HEK293T (cell line): ENCODE measurements around the gene PLK3.
"Not testable (repeated sequence)": the region's sequence is repeated elsewhere in the genome, so short reads cannot be mapped to it uniquely, and the experiment has no call there.

Experiments
- CTCF ChIA-PET: fragments of 350-600 bp; formaldehyde crosslinking; extraction: SDS; loops from one replicate; lab custom pipeline; 2021; ENCODE audit warnings: antibody characterized with exemption, inconsistent platforms; lab: Yijun Ruan, JAX
- POLR2A ChIA-PET: fragments of 350-600 bp; formaldehyde crosslinking; extraction: SDS; loops from one replicate; lab custom pipeline; 2020; ENCODE audit warnings: antibody characterized with exemption, inconsistent platforms; lab: Yijun Ruan, JAX
- DNase-seq: peaks from one replicate; pipeline ENCODE4 v3.0.0; 2012; ENCODE audit warnings: mixed read lengths; ENCODE audit errors: extremely low spot score
- ARNT ChIP-seq: fragments of 450-650 bp; IDR thresholded peaks from 2 replicates; pipeline ENCODE4 v1.6.1; 2017; ENCODE audit warnings: mild to moderate bottlenecking
- BHLHE40 ChIP-seq: fragments of 450-650 bp; IDR thresholded peaks from 2 replicates; pipeline ENCODE4 v1.6.1; 2016; ENCODE audit warnings: mild to moderate bottlenecking, moderate library complexity, borderline replicate concordance
- CTBP1 ChIP-seq: fragments of 450-650 bp; IDR thresholded peaks from 2 replicates; pipeline ENCODE4 v1.6.1; 2016; ENCODE audit warnings: borderline replicate concordance
- ELF4 ChIP-seq: fragments of 450-650 bp; IDR thresholded peaks from 2 replicates; pipeline ENCODE4 v1.6.1; 2017; ENCODE audit warnings: antibody characterized with exemption
- FOXA1 ChIP-seq: fragments of 450-650 bp; IDR thresholded peaks from 2 replicates; pipeline ENCODE4 v1.6.1; 2016; ENCODE audit warnings: mild to moderate bottlenecking
- FOXK2 ChIP-seq: fragments of 450-650 bp; IDR thresholded peaks from 2 replicates; pipeline ENCODE4 v1.6.1; 2016; ENCODE audit warnings: mild to moderate bottlenecking
- FOXM1 ChIP-seq: fragments of 450-650 bp; IDR thresholded peaks from 2 replicates; pipeline ENCODE4 v1.6.1; 2017; ENCODE audit warnings: mild to moderate bottlenecking, borderline replicate concordance
- HDGF ChIP-seq: fragments of 450-650 bp; IDR thresholded peaks from 2 replicates; pipeline ENCODE4 v1.6.1; 2017; ENCODE audit warnings: antibody characterized with exemption, borderline replicate concordance
- L3MBTL2 ChIP-seq: fragments of 450-650 bp; conservative IDR thresholded peaks from 2 replicates; pipeline ENCODE4 v1.6.1; 2016; ENCODE audit warnings: mild to moderate bottlenecking
- LEF1 ChIP-seq: fragments of 450-650 bp; IDR thresholded peaks from 2 replicates; pipeline ENCODE4 v1.6.1; 2017; ENCODE audit warnings: mild to moderate bottlenecking, borderline replicate concordance
- NFRKB ChIP-seq: fragments of 450-650 bp; IDR thresholded peaks from 2 replicates; pipeline ENCODE4 v1.6.1; 2016; ENCODE audit warnings: mild to moderate bottlenecking, moderate library complexity
- SP1 ChIP-seq: fragments of 450-650 bp; IDR thresholded peaks from 2 replicates; pipeline ENCODE4 v1.6.1; 2017
- SUZ12 ChIP-seq: fragments of 450-650 bp; IDR thresholded peaks from 2 replicates; pipeline ENCODE4 v1.6.1; 2016; ENCODE audit warnings: mild to moderate bottlenecking
- TARDBP ChIP-seq: fragments of 450-650 bp; IDR thresholded peaks from 2 replicates; pipeline ENCODE4 v1.6.1; 2016
- ZNF384 ChIP-seq: fragments of 450-650 bp; IDR thresholded peaks from 2 replicates; pipeline ENCODE4 v1.6.1; 2016
- TF ChIP-seq, protein P1 (sequence below): fragments of 450-650 bp; IDR thresholded peaks from 2 replicates; pipeline ENCODE4 v1.6.1; 2016

Gene PLK3

DNA sequence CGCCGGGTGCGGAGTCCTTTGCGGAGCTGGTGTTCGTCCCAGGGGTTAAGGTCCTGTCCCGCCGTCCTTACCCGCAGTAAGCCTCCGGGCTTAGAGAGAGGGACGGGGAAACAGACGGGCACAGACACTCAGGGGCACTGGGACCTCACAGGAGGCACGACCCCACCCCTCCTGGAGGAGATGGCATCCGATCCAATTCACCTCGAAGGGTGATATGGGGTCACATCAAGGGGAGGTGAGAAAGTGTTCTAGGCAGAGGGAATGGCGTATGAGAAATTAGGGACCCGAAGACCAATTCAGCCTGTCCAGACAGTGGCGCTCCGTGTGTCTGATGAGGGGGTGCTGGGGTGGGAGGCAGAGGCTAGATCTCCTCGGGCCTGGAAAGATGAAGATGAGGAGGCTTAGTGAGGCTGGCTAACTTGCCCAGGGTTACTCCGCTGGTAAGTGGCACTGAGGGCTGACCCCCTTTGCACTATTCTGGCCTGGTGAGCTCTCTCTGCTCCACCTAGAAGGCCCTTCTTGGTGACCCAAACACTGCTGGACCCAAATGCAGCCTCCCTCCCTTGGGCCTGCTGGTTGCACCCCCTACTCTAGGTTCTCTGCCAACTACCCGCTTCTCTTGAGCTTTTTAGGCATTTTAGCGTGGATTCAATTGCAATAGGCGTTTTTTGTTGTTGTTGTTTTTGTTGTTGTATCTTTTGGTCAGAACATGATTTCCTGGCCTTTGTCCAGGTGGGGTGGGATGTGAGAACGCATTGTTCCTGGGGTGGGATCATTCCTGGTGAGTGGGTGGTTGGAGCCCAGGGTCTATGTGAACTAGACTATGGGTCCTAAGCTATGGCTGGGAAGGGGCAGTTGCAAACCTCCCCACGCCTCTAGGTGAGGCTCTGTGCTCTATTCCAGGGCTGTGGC is 20.4 kb downstream of the PLK3 start:
- TF ChIP-seq BHLHE40 = no peak
- TF ChIP-seq SUZ12 = no peak
- TF ChIP-seq LEF1 = no peak
- no peak for TF ChIP-seq TARDBP
- TF ChIP-seq FOXA1 = no peak
- TF ChIP-seq L3MBTL2 = no peak
- TF ChIP-seq, protein P1, sequence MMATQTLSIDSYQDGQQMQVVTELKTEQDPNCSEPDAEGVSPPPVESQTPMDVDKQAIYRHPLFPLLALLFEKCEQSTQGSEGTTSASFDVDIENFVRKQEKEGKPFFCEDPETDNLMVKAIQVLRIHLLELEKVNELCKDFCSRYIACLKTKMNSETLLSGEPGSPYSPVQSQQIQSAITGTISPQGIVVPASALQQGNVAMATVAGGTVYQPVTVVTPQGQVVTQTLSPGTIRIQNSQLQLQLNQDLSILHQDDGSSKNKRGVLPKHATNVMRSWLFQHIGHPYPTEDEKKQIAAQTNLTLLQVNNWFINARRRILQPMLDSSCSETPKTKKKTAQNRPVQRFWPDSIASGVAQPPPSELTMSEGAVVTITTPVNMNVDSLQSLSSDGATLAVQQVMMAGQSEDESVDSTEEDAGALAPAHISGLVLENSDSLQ = no peak
- TF ChIP-seq FOXM1 = no peak
- TF ChIP-seq FOXK2 = no peak
- TF ChIP-seq ZNF384 = no peak
- TF ChIP-seq SP1 = no peak
- TF ChIP-seq HDGF = no peak
- TF ChIP-seq ARNT = no peak
- no peak for TF ChIP-seq NFRKB
- no peak for TF ChIP-seq ELF4
- no peak for TF ChIP-seq CTBP1
- ChIA-PET CTCF (interaction anchor here (0.7 to 1.4 kb wide), 5 partner anchors 9 to 27 kb away, joined by 3 to 8 read pairs (median 4); partner anchors contain the start of gene PLK3), POLR2A (interaction anchor here (1.0 to 6.8 kb wide), 10 partner anchors 10 to 520 kb away, joined by 3 to 137 read pairs (median 9); partner anchors contain the start of genes BTBD19, DYNLT4, EIF2B3 and MUTYH)
- DNase-seq = no peak

DNA sequence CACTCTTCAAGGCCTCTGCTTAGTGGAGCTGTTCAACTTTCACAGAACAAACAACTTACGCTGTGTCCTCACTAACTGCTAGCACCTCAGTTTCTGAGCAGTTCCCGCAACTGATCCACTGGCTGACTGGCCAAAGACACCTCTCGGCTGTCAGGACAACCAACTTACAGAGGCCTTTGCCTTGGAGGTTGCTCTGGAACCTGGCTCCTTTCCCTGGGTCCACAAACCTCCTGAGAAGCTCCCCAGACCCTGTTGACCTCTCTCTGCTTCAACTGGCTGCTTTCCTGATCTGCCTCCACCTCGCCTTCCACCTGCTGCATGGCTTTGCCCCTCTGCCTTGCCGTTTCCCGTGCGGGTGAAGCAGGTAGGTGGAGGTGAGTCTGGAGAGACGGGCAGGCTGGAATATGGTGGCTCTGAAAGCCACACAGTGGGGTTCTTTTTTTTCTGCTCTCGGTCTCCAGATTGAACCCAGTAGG is 21.1 kb downstream of the PLK3 start:
- CTCF ChIA-PET = interaction anchor here (0.6 to 0.9 kb wide), 4 partner anchors 9 to 526 kb away, joined by 3 to 4 read pairs (median 3); no protein-coding TSS in a partner anchor
- no peak for DNase-seq
- TF ChIP-seq, protein P1 = no peak
- no peak for TF ChIP-seq ZNF384
- TF ChIP-seq ELF4 = no peak
- TF ChIP-seq TARDBP = no peak
- no peak for TF ChIP-seq LEF1
- POLR2A ChIA-PET = interaction anchor here (0.8 to 6.8 kb wide), 10 partner anchors 10 to 482 kb away, joined by 3 to 137 read pairs (median 7); partner anchors contain the start of genes BTBD19, DYNLT4, PLK3 and PTCH2

DNA sequence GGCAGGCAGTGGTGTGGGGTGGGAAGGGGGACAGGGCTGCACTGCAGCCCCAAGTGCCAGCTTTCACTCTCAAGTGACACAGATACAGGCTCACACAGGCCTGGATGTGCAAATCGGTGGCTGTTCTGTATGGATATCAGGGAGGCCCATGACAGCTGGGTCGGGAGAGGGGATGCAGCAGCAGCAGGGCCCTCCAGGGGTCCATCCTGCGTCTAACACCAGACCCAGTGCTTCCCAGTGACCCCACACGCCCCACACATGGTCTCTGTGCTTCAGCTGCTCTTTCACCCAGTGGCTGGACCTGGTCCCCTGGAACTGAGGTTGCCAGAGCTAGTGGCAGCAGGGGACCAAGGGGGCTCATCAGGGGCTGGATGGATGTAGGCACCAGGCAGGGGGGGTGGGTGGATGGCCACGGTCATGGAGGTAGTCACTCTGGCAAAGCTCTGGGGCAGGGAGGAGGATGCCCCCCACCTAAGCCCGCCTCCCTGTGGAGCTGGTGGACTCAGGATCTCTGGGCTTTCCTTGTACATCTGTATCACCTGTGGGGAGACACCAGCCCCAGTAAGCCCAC is 22.0 kb downstream of the PLK3 start:
- CTCF ChIA-PET = interaction anchor here (0.6 to 1.3 kb wide), 3 partner anchors 20 to 525 kb away, joined by 3 read pairs; partner anchors contain the start of gene UROD
- no peak for DNase-seq
- TF ChIP-seq ARNT (no peak), TARDBP (no peak), L3MBTL2 (no peak)
- POLR2A ChIA-PET = interaction anchor here (0.8 to 6.8 kb wide), 9 partner anchors 9 to 103 kb away, joined by 3 to 137 read pairs (median 10); partner anchors contain the start of genes BTBD19, DYNLT4, PLK3 and RNU5D-1

DNA sequence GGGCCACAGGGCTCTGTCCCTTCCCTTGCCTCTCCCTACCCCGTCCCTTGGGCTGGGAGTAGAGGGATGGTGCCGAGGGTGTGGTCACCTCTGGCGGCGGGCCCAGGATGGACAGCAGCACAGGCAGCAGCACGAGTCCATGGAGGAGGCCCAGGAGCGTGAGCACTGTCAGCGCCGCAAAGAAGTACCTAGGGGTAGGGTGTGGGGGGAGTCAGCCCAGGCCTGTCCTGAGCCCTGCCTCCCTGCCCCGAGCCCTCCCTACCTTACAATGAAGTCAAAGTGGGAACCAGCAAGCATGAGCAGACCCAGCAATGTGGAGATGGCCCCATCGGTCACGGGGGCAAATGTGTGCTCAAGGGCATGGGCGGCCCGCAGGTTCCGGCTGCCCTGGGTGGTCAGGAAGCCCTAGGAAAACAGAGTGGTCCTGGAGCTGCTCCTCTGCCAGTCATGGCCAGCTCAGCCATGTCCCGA is 22.8 kb downstream of the PLK3 start:
- CTCF ChIA-PET = interaction anchor here (1.2 to 1.3 kb wide), 2 partner anchors 21 to 189 kb away, joined by 3 read pairs; partner anchors contain the start of gene UROD
- POLR2A ChIA-PET = interaction anchor here (0.9 to 6.8 kb wide), 4 partner anchors 15 to 101 kb away, joined by 3 to 137 read pairs (median 32); partner anchors contain the start of genes BTBD19, DYNLT4 and RNU5D-1
- TF ChIP-seq BHLHE40 = no peak
- TF ChIP-seq LEF1 = no peak
- TF ChIP-seq SP1 = no peak
- no peak for TF ChIP-seq FOXK2
- TF ChIP-seq ARNT = no peak
- TF ChIP-seq ELF4 = no peak
- DNase-seq = no peak

DNA sequence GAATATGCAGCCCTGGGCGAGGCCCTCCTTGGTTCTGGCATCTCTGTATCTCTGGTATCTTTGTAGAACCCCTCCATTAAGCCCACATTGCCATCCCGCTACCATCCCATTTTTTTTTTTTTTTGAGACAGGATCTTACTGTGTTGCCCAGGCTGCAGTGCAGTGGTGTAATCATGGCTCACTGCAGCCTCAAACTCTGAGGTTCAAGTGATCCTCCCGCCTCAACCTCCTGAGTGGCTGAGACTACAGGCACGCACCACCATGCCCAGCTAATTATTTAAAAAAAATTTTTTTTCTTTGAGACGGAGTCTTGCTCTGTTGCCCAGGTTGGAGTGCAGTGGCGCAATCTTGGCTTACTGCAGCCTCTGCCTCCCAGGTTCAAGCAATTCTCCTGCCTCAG is 24.2 kb downstream of the PLK3 start:
- DNase-seq, CTCF ChIA-PET: not testable (repeated sequence)
- POLR2A ChIA-PET = interaction anchor here (1.5 to 1.8 kb wide), 2 partner anchors 16 to 187 kb away, joined by 3 to 7 read pairs; partner anchors contain the start of genes BTBD19 and HECTD3

DNA sequence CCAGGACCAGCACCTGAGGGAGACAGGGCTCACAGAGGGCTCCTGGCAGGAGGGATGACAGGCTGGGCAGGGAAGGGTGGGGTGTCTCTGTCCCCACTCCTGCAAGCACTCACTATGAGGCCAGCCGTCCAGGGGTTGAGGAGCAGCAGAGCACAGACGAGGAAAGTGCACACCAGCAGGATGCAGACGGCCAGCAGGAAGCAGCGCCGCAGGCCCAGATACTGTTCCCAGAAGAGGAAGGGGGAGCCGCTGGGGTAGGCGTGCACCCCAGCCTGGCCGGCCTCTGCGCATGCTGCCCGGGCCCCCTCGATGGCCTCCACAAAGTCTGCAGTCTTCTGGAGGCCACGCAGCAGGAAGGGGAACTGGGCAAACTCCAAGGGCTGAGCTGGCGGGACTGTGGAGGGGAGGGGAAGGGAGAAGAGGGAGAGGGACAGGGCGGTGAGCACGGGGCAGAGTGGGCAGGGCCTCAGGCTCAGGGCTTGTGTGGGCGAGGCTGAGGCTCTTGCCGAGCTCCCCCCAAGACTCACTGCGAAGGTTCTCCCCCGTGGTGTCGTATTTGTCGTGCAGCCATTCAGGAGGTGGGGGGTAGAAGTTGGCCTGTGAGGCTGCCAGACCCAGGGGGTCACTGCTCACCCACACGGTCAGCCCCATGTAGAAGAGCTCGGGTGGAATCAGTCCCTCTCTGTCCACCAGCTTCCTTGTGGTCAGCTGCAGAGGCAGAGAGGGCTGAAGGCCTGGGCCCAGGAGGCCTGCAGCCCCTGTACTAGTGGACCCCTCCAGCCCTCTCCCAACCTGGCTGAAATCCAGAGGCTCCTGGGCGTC is 26.4 kb downstream of the PLK3 start:
- ChIA-PET CTCF (interaction anchor here (1.5 kb wide), 1 partner anchor 33 kb away, joined by 5 read pairs; no protein-coding TSS in a partner anchor), POLR2A (interaction anchor here (0.6 to 1.8 kb wide), 4 partner anchors 17 to 477 kb away, joined by 3 to 6 read pairs (median 4); partner anchors contain the start of genes PLK3 and PTCH2)
- DNase-seq = no peak
- TF ChIP-seq L3MBTL2 (no peak), ARNT (no peak)
